GM12872 (cell line): Measurements from ENCODE around the gene TMEM212.
A peak's percentile ranks its signal among the peaks of the same experiment; 100 is the strongest.

Source experiments
- CTCF ChIP-seq: IDR thresholded peaks from 3 replicates; pipeline ENCODE4 v1.5.1; 2011; ENCODE audit warnings: low read depth, mild to moderate bottlenecking, low read length, moderate library complexity; ENCODE audit not compliant: insufficient read depth

TMEM212 gene

DNA sequence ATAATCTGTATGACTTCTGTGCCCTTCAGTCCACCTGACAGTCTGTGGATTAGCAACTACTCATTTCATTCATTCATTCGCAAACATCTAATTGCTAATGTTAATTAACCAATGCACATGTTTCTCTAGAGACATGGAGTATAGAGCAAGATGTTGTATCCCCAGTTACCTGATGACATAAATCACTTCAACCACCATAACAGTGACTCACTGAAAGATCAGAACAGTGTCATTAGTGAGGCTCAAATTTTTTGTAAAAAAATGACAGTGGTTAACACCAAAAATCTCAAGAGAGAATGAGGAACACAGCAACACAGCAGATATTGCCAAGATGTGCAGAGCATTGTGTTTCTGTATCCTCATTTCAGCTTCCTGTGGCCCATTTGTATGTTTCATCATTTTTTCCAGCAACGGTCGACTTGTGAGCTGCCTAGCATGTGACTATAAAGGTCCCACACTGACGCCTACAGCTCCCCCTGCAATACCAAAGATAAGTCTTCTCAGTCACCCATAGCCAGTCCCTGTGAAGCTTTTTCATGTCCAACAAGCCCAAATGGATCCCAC lies 29.2 kb upstream of the TMEM212 start:
- peak; percentile 15; the same call in 1 of the 3 replicates for TF ChIP-seq CTCF

DNA sequence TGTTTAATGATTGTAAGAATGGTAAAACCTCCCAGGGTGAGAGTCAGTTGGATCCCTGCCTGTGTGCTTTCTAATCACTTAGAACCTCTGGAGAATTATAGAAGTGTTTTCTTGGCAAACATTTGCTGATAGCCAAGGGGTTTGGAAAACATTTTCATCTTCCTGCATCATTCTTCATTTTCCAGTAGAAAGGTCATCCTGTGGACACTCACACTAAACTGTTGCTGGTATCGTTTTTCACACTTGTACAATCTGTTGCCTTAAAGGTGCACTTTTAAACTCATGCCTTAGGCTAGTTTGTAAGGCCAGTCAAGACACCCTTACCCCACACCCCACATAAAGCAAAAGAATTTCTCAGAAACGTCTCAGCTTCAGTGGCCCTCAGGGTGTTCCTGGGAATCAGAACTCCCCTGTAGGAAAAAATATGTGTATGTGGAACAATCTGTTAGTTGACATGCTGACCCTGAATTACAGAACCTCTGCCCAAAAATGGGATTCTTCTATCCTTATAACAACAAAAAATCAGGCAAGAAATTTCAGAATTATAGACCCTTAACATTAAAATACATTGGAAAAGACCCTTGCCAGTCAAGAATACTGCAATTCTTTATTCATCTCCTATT lies 27.1 kb upstream of the TMEM212 start:
- no peak for TF ChIP-seq CTCF

- TF ChIP-seq CTCF = no peak
These were observed 25.9 kb upstream of the TMEM212 start for GRCh38 chr3:171817074-171817800.

GRCh38 chr3:171821044-171821443 lies 22.1 kb upstream of the TMEM212 start:
- no peak for TF ChIP-seq CTCF

DNA sequence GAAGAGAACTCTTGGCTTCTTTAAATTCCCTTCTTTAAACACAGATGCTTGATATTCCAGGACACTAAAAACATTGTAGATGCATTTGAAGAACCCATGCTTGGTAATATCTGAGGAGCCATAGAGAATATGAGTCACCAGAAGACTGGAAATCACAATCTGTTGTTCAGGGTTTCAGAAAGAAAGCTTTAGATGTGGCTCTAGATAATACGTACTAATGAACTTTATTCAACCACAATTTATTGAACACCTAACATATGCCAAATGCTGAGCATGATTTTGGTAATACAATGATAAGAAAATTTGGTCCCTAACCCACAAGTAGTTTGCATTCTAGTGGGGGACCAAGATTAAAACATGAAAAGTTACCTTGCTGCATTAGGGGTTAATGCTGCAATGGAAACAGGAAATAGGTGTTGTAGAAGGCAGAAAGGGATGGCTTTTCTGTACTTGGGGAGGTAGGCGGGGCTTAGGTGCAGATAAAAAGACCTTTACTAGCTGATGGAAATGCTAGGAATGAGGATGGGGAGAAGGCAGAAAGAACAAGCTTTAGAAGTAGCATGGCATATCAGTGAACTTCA lies 21.3 kb upstream of the TMEM212 start:
- no peak for TF ChIP-seq CTCF

GRCh38 chr3:171822431-171823106 lies 20.6 kb upstream of the TMEM212 start:
- no peak for TF ChIP-seq CTCF

DNA sequence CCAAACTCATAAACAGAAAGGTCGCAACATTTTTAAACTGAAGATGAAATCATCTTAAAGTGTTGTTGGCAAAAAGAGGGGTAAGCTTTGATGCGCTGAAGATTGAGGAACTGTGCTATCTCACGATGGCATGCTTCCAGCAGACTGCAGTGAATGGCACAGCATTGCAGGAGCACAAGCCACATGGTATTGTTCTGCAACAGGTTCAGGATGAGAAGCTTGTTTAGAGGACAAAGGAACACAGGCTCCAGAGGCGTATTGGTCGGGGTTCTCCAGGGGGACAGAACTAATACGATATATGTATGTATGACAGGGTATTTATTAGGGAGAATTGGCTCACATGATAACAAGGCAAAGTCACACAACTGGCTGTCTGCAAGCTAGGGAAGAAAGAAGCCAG lies 19.0 kb upstream of the TMEM212 start:
- no peak for TF ChIP-seq CTCF
